ENCODE measurements around the gene HOXA6.
A peak's percentile ranks its signal among the peaks of the same experiment; 100 is the strongest.

The HOXA6 gene

DNA sequence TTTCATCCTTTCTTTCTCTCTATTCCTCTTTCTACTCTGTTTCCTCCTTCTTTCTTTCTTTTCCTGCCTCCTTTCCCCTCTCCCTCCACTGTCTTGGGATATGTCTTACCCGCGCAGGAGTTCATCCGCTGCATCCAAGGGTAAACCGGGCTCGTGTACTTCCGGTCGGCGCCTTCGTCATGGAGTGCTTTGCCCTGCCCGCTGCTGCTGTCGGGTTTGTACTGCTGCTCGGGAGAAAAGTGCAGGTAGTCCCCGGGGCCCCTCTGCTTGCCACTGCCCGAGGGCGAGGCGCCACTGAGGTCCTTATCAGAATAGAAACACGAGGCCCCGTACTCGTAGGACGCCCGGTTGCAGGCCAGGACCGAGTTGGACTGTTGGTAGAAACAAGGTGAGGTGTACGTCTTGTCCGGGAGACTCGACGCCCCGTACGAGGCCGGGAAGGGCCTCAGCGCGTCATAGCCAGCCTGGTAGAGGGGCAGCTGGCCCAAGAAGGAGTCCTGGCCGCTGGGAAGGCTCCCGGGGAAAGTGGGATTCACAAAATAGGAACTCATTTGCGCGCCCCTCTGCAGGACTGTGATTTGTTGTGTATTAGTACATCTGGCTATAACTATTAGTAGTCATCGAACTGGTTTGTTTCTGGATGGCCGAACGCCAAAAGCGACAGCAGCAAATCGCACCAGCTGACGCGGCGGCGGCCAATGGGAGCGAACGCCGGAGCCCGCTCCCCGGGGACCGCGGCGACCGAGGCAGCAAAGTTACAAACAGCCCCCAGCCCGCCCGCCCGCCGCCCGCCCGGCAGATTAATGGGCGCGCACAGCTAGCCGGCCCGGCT lies at the start of gene HOXA6:
Gene HOXA6, minus strand, starts transcription at position 576 of the 832 bp plus-strand sequence. Its CDS starts 25 bp downstream, at position 551.
- no peak for DNase-seq

DNA sequence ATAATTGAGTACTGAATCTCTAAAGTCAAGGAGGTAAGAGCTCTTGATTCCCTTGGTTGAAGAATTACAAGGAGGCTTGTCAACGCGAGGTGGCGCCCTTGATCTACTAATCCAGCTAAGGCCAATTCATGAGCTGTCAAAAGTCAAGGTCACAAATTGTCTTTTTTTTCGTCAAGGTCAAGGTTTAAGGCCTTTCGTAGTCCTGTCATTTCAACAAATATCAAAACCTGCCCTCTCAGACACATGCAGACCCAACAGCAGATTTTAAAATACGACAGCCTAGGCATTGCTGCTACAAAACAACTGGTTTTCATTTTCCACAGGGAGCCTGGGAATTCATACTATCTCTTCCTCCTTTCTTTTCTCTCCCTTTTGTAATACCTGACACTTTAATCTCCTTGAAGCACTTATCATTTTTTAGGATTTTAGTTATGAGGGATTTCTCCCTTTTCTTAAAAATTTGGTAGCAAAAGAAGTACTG lies 48.8 kb upstream of the HOXA6 start:
- peak; percentile 51 for DNase-seq

DNA sequence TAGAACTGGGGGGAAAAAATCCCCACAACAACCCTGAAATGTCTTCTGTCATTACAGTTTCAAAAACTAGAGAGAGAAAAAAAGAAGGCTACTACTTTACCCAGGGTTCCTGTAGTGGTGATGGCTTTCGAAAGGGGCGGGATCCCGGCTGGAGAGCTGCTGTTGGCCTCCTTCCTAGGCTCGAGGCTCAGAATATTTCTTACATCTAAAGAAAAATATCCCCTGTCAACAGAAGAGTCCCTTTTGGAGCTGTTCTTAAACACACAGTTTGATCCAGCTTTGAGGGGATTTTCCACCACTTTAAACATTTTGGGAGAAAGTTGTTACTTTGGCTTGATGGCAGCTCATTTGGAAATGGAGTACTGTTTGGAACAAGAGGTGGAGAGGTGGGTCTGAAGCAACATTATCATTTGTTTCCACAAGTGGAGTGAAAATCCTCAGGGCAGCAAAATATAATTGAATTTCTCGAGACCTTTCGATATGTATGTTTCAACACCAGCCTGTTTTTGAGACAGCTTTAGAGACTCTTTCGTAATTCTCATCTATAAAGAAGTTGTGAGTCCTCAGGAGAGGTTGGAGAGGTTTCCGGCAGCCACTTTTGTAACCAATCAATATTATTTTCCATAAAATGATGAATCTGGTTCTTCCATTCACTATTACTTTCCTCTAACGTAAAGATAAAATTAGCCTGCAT lies 47.3 kb upstream of the HOXA6 start:
- DNase-seq: no peak

DNA sequence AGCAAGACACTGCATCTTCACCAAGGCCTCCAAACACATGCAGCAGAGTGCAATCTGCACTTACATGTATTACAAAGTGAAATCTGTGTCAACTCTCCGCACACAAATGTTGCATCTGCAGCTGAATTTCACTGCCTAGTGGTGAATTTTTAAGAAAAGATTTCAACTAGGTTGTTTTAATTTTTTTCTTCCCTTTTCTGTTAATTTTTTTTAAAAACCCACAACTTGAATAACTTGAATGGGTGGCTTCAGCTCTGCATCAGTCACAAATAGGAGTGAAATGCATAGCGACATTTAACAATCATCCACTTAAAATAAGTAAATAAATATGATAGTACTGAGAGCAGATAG lies 46.4 kb upstream of the HOXA6 start:
- DNase-seq: no peak

DNA sequence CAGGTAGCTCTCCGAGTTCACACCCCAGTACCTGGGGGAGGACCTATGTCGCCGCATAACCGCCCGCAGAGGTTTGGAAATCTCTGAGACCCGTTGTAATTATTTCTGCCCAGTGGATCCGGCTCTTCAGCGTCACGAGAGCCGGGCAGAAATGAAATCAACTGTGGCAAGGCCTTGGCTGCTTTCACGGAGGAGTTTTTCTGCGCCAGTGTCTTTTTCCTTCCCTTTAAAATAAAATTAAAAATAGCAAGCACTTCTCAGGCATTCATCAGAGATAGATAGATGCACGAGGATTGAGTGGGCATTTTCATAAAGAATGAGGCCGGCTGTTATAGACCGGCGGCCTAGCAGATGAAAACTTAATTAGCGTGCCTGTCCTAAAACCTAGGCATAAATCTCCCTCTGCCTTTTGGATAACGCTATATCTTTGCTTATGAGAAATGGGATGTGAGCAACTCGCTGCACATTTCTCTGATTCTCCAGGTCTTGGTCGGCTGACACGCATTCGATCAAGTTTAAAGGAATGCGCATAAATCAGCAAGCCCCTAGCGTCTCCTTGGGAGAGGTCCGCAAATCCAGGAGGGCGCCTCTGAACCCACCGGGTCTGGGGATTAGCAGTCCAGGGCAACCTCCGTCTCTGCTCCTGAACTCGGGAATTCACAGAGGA lies 45.9 kb upstream of the HOXA6 start:
- no peak for DNase-seq

DNA sequence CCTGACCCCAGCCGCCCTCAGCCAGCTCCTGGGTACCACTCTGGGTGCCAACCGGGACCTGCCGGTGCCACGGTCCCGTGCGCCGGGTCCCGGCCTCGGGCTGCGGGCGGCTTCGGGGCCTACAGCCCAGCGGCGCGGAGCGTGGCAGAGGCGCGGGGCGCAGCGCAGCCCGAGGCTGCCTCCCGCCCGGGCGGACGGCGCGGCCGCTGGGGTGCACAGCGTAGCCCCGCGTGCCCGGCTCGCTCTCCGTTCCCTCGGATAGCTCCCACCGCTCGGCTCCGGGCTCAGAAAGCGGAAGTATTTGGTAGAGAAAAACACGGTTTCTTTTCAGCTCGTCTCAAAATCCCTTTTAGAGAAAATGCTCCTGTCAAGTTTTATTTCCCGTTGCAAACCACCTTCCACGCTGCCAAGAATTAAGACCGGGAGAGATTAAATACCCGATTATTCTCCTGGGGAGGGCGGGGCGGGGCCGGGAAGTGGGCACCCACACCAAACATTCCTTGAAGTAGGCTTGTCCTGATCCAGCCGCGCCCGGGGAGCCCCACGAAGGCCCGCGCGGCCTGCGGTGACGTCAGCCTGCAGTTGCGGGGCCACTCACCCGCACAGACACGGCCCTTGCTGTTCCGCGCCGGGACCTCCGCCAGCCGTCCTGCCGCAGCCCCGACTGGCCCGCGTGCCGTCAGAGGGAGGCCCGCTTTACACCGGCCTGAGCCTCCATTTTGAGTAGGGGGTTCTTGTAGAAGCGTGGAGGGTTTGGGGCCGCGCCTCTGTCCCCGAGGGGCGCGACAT lies 45.2 kb upstream of the HOXA6 start:
- no peak for DNase-seq

DNA sequence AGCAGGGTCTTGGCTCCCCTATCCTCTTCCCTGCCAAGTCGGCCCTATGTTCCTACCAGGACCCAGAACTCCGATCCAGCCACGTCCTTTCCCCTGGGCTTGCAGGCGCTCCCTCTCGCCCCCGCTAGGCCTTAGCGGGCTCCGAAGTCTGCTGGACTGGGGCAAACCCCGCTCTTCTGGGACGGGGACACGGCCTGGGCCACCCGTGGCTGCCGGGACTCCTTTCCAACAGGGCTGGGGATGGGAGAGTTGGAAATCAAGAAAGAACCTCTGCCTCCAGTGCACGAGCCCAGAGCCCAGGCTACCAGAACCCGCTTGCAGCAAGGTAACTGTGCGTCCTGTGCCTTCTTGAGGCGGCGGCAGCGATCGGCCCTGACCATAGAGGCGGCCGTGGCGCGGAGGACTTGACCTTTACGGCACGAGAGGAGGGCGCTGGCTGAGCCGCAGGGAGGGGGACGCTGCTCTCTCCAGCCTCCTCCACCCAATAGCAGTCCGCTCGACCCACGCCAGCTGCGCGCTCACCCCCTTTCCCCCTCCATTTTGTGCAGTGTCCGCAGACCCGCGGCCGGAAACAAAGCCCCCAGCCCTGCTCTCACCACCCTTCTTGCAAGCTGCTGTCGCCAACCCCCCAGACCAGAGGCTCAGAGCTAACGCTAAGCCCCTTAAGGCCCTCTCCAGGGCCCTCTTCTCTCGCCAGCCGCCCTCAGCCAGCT lies 44.4 kb upstream of the HOXA6 start:
- DNase-seq: no peak

DNA sequence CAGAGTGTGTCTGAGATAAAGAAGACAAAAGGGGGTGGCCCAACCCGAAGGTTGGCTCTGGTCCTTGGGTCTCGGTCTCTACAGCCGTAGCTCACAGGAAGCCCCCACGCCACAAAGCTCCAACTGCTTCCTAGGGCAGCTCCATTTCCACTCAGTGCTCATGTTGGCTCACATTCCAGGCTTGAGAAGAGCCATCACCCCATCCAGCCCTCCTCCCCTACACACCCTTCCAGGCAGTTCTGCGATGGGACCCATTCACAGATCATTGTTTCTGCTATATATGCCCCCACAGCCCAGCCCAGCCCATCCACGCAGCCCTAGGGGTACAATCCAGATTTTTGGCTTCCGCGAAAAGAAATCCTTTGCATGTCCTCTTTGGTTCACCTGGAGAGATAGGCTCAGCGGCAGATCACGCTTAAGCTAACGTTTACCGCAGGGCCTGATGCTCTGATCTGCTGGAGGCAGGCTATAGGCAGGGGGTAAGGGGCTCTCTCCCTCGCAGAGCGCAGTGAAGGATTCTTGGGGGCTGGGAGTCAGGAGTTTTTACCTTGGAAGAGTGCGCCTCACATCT lies 43.7 kb upstream of the HOXA6 start:
- no peak for DNase-seq

DNA sequence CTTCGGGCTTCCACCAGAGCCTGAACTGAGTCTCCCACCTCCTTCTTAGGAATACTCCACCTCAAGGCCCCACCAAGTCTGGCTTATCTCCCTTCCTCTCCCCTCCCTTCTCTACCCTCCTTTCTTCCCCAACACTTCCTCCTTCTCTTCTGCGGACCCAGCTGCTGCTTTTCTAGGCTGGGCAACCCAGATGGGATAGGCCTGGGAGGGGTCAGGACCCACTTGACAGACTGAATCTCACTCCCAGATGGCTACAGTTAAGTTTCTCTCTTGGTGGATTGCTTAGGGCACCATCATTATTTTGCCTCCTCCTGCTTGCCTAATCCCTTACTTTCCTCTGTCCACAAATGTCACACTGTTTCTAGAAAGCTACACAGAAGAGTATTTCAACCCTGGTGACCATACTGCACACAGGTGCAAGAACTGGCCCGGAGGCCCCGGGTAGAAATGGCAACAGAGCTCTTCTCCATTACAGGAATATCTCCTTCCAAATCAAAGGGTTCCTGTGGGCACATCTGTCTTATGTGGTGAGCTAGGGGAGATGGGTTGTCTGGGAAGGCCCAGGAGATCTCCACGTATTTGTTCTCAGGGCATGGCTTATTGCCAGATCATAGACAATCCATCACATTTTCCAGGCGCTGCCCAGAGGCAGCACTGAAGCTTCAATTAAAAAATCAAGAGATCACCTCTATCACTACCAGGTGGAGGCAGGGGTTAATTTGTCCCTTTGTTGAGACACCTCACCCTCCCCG lies 42.6 kb upstream of the HOXA6 start:
- no peak for DNase-seq

DNA sequence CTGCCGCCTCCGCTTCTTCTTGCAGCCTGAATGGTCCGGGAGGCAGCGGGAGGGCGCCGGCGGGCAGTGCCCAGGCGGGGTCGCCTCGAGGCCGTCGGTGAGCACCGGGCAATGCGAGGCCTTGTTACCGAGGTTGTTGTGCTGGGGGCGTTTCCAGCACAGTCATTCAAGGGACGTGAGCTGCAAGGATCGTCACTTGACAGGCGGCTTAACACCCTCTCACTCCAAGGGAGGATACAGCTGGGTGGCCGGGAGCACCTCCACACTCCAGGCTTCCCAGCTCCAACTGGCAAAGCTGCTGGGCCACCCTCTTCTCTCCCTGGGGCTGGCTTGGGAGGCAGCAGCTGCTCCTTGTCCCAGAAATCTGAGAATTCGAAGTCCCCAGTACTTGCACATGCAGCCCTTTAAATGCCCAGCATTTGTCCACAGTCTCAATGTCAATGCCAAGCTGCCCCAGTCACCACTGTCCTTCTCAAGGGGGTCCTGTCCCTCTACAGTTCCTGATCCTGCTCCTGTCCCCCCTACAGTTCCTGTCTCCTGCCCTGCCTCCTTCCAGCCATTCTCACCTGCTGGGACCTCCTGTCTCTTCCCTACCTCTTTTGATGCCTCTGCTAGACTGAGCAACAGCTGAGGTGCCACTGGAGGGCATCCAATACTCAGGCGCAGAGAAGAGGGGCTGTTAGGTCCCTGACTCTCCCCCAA lies 41.9 kb upstream of the HOXA6 start:
- no peak for DNase-seq

DNA sequence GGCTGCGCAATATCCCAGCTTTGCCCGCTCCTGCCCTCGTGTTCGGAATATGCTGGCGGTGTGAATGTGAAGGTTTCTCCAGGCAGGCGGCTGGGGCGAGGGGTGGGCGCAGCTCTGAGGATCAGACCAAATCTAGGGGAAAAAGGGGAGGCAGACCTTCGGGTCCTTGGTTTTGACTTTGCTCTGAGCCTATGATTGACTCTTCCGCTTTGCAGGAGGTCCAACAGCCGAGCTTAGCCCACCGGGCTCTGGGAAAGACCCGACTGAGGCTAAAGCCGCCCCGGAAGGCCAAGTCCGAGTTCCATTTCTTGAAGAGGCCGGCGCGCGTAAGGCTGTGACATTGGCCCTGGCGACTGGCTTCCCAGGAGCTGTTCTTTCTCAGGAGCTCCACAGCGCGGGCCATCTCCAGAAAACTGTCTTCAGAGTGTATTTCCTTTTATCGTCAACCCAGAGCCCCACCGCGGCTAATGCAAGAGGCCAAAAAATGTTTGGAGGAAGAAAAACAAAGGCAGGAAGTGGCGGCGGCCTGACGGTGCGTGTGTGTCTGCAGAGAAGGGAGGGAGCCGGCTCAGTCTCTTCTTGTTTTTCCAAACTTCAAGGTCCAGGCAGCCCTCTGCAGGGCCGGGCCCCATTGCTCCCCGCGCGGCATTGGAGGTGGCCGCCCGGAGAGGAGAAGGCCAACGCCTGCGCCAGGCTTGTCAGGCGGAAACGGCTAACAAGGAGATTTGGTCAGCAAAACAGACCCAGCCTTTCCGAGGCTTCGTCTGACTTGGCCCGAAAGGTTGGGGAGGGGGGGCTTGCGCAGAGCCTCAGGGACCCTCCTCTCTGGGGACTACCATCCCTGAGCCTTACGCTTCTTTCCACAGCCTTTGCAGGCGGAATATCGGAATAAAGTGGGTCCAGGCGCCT lies 41.1 kb upstream of the HOXA6 start:
- no peak for DNase-seq

DNA sequence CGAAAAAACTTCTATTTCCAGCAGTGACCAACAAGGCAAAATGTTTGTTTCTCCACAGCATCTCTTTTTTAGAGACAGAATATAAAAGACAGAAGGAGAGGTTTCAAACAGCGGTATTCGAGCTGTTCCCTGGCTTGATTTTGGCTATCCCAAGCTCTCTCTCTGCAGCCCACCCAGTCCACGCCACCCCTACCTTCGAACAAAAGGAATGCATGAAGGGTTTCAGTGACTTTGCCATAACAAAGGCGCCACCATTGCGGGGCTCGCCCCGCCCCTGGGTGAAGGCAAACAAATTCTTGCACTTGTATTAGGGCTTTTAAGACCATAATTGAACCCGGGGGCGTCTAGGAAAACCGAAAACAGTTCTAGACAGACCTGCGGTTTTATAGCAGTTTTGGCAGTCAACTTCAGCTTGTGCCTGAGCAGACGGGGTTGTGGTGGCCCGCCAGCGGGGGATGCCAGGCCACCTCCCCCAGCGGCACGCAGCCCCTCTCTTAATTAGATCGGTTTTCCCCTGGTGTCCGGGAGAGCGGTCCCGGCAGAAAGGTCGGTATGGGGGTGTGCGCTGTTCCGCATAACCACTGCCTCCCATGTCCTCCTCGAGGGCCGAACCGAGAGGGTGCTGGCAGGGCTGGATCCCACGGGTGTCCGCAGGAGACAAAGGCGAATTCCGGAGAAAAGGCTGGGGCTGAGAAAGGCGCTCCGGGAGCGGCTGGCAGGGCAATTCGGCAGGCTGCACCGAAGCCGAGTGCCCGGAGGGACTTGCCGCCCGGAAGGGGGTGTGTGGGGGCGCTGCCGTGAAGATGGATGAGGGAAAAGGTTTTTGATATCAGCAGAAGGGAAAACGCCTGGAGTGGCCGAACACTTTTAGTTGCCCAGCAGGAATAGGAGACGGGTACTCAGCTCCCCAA lies 40.2 kb upstream of the HOXA6 start:
- DNase-seq: no peak

DNA sequence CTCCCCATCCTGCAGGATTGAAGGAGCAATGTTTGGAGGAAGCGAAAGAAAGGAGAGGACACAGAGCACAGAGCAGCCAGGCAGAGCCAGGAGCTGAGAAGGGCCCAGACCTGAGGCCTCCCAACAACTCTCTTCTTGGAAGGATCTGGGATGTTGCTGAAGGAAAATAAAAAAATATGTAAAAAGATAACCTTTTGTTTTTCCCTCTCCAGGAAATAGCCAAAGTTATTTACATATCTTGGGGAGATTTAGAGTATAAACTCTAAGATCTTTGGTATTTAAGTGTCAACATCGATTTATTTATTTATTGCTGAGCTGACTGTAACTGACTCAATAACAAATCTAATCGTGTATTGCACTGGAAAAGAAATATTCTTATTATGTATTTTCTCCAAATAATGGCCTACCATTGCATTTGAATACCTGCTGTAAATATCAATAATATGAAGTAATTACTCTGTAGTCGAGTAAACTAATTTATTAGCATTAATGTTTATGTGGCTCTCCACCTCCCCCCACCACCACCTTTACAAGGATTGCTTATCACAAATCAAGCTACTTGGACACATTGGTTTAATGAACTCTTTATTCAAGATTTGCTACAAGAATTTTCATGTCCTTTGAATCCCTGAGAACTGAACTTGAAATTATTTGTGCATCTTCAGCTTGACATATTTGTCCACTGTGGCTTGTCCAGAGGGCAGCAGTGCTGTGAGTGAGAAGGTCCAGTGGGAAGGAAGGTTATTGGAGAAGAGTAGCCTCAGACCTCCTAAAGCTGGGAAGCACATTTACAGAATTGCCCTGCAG lies 39.3 kb upstream of the HOXA6 start:
- no peak for DNase-seq

DNA sequence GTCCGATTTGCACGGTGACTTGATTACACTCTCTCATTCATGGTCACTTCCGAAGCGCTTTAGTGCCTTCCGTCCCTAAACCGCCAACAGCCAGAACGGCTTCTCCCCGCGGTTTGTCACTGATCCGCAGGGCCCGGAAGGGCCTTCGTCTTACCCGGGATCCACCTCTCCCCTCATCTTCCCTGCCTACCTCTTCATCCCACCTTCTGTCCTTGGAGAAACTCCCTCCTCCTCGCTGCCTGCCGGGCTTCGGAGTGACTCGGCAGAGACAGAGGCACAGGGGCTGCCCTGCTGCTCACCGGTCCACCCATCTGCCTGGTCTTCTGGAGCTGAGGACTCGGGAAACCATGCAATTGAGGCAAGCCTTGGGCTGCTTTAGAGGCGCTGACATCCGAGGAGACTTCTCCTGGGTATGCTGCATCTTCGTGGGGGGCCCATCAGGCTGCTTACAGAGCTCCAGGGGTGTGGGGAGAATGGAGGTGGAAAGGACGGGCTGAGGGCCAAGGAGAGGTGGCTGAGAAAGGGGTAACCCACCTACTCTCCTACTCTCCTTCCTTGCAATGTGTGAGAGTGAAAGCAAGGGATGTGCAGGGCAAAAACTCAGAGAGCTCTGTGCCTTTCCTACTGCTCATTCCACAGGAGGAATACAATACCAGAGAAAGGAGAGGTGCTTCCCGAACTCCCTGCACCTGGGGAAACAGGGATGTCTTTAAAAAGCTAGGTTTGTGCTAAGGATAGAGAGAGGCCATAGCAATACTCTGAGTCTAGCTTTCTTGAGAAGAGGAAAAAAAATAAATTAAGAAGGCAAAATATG lies 38.5 kb upstream of the HOXA6 start:
- DNase-seq: no peak

DNA sequence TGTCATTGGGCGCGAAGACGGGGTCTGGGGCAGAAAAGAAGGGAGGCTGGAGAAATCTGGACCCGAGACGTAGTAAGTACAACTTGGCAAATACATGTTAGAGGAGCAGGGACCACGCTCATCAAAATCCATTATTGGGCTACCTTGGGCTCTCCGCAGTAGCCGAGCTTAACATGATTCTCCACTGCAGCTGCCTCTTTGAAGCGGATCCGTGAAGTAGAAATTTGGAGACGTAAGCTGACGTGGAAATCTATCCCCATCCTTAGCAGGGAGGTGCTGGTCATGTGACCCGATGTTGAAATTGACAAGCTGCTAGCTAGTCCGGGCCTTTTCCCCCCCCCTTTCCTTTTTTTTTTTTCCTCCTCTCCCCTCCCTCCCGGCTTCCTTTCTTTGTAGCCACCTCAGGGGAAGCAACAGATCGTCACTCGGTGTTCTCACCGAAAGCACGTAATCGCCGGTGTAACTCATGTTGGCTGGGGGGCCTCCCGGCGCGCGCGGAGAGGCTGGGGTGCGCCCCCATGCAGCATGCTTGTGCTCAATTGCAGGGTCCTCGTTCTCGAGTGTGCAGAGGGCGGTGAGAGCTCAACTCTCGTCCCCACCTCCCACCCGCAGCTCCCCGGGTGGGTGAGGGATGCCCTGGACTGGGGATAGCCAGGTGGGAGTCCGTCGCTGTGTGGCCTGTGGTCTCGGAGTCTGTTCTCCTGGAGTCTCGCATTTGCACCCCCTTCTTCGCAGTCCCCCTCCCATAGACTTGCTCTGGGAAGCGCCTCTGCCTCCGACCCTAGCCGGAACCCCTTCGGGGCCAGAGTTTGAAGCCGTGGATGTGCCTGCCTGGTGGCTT lies 37.7 kb upstream of the HOXA6 start, which contains the start of gene HOXA11:
Gene HOXA11, minus strand, starts transcription at position 220 of the 841 bp plus-strand sequence. Its CDS starts 88 bp downstream, at position 132.
- DNase-seq: no peak
